GM13977 (cell line): Measurements from ENCODE around the gene FOXN3.

Experiments
- DNase-seq: peaks from one replicate; pipeline ENCODE4 v3.0.0; 2012; ENCODE audit warnings: low spot score
- CTCF ChIP-seq: IDR thresholded peaks from 2 replicates; pipeline ENCODE4 v1.5.1; 2012; ENCODE audit warnings: mild to moderate bottlenecking, control low read depth; ENCODE audit not compliant: insufficient read depth; ENCODE audit errors: extremely low read depth, missing control alignments
- in situ Hi-C: fragments of 300-500 bp; cut with MboI; formaldehyde crosslinking; loops from one replicate; pipeline ENCODE4 v1.12.0; 2022; ENCODE audit warnings: low sequenced_read_pairs, low pct_unique_long_range_greater_than_20kb, mixed read lengths, inconsistent platforms; ENCODE audit not compliant: unreplicated experiment

The FOXN3 gene

GRCh38 chr14:89171628-89172027, 245.4 kb downstream of the FOXN3 start:
- no peak for DNase-seq
- no peak for TF ChIP-seq CTCF
- in situ Hi-C loops = no loop called here

GRCh38 chr14:89171168-89171567, 245.9 kb downstream of the FOXN3 start:
- DNase-seq = no peak
- TF ChIP-seq CTCF = no peak
- in situ Hi-C loops = no loop called here

- in situ Hi-C loops = no loop called here
- TF ChIP-seq CTCF = no peak
- no peak for DNase-seq
Measured at GRCh38 chr14:89167705-89168104, 249.3 kb downstream of the FOXN3 start.

GRCh38 chr14:89166633-89167032, 250.4 kb downstream of the FOXN3 start:
- TF ChIP-seq CTCF = no peak
- DNase-seq = no peak
- in situ Hi-C loops = no loop called here

- DNase-seq = peak; percentile 52
- in situ Hi-C loops = no loop called here
Measured at GRCh38 chr14:89165189-89166181, 251.5 kb downstream of the FOXN3 start.

More at GRCh38 chr14:89165189-89166181, 251.5 kb downstream of the FOXN3 start:
- TF ChIP-seq CTCF = no peak
